Mesenchymal stem cell (in vitro differentiated cells and primary cell): ENCODE data around the gene CCDC40.

Experiments used
- DNase-seq: peaks from one replicate; pipeline ENCODE4 v3.0.0-alpha.2; 2013
- H2AFZ ChIP-seq: one replicate; pipeline ENCODE4 v1.6.1; 2013; ENCODE audit warnings: low read depth, mild to moderate bottlenecking, control low read depth, inconsistent platforms, low read length, moderate library complexity
- H2AK5ac ChIP-seq: 2 replicates; pipeline ENCODE4 v1.6.1; 2013; ENCODE audit warnings: low read length, moderate library complexity, mild to moderate bottlenecking, inconsistent platforms; ENCODE audit not compliant: severe bottlenecking
- H2BK120ac ChIP-seq: one replicate; pipeline ENCODE4 v1.6.1; 2013; ENCODE audit warnings: low read depth, mild to moderate bottlenecking, inconsistent platforms, low read length, moderate library complexity
- H2BK12ac ChIP-seq, 2 experiments: one replicate each; pipeline ENCODE4 v1.6.1; 2013; ENCODE audit warnings: inconsistent platforms in 2 of 2, low read length in 2 of 2, mild to moderate bottlenecking in 2 of 2, moderate library complexity in 2 of 2, control low read depth in 1 of 2
- H2BK15ac ChIP-seq: one replicate; pipeline ENCODE4 v1.6.1; 2013; ENCODE audit warnings: mild to moderate bottlenecking, low read depth, inconsistent platforms; ENCODE audit not compliant: poor library complexity, severe bottlenecking
- H2BK5ac ChIP-seq: 2 replicates; pipeline ENCODE4 v1.6.1; 2013; ENCODE audit warnings: low read depth, mild to moderate bottlenecking, low read length, control low read depth, inconsistent platforms; ENCODE audit not compliant: poor library complexity, severe bottlenecking
- H3K14ac ChIP-seq, 2 experiments: one replicate each; pipeline ENCODE4 v1.6.1; 2013; ENCODE audit warnings: inconsistent platforms in 2 of 2, low read length in 2 of 2, control low read depth in 1 of 2, mild to moderate bottlenecking in 1 of 2, moderate library complexity in 1 of 2
- H3K18ac ChIP-seq, 2 experiments: one replicate each; pipeline ENCODE4 v1.6.1; 2013; ENCODE audit warnings: inconsistent platforms in 2 of 2, low read length in 2 of 2, control low read depth in 1 of 2, low read depth in 1 of 2, mild to moderate bottlenecking in 1 of 2
- H3K23ac ChIP-seq, 2 experiments: one replicate each; pipeline ENCODE4 v1.6.1; 2013; ENCODE audit warnings: inconsistent platforms in 2 of 2, low read length in 2 of 2, mild to moderate bottlenecking in 2 of 2, moderate library complexity in 2 of 2, control low read depth in 1 of 2
- H3K27ac ChIP-seq: 2 replicates; pipeline ENCODE4 v1.5.1; 2013; ENCODE audit warnings: mild to moderate bottlenecking, moderate library complexity, low read length, control low read depth, inconsistent platforms; ENCODE audit not compliant: poor library complexity, severe bottlenecking
- H3K27me3 ChIP-seq, 2 experiments: 2 replicates each; pipeline versions ENCODE4 v1.6.1 to v1.7.0; 2013; ENCODE audit warnings: low read length in 2 of 2, mild to moderate bottlenecking in 2 of 2, moderate library complexity in 2 of 2, control low read depth in 1 of 2, inconsistent platforms in 1 of 2; ENCODE audit not compliant: control insufficient read depth in 1 of 2, insufficient read depth in 1 of 2
- H3K36me3 ChIP-seq, 2 experiments: 2 replicates each; pipeline versions ENCODE4 v1.6.1 to v1.7.0; 2013; ENCODE audit warnings: low read length in 2 of 2, control low read depth in 1 of 2, inconsistent platforms in 1 of 2, low read depth in 1 of 2, mild to moderate bottlenecking in 1 of 2; ENCODE audit not compliant: insufficient read depth in 2 of 2, control insufficient read depth in 1 of 2
- H3K4ac ChIP-seq, 2 experiments: one replicate each; pipeline ENCODE4 v1.6.1; 2013; ENCODE audit warnings: inconsistent platforms in 2 of 2, low read length in 2 of 2, mild to moderate bottlenecking in 2 of 2, moderate library complexity in 2 of 2, control low read depth in 1 of 2, low read depth in 1 of 2
- H3K4me1 ChIP-seq: 2 replicates; pipeline ENCODE4 v1.6.1; 2013; ENCODE audit warnings: low read depth, low read length, control low read depth; ENCODE audit not compliant: control insufficient read depth, insufficient read depth
- H3K4me2 ChIP-seq: 2 replicates; pipeline ENCODE4 v1.6.1; 2013; ENCODE audit warnings: low read length, mild to moderate bottlenecking, inconsistent platforms; ENCODE audit not compliant: poor library complexity, severe bottlenecking
- H3K4me3 ChIP-seq, 2 experiments: 2 replicates each; pipeline versions ENCODE4 v1.5.1 to v1.7.0; 2013; ENCODE audit warnings: low read length in 2 of 2, mild to moderate bottlenecking in 2 of 2, control low read depth in 1 of 2, low read depth in 1 of 2; ENCODE audit not compliant: insufficient read depth in 1 of 2
- H3K79me1 ChIP-seq: replicated peaks from 2 replicates; pipeline ENCODE4 v1.6.1; 2013; ENCODE audit warnings: mild to moderate bottlenecking, control low read depth, low read length, inconsistent platforms; ENCODE audit not compliant: poor library complexity, severe bottlenecking
- H3K9ac ChIP-seq: 2 replicates; pipeline ENCODE4 v1.7.0; 2013; ENCODE audit warnings: mild to moderate bottlenecking, low read length, moderate library complexity
- H3K9me3 ChIP-seq: 2 replicates; pipeline ENCODE4 v1.7.0; 2013; ENCODE audit warnings: mild to moderate bottlenecking, low read length; ENCODE audit not compliant: control insufficient read depth
- H4K8ac ChIP-seq: one replicate; pipeline ENCODE4 v1.6.1; 2013; ENCODE audit warnings: inconsistent platforms, mild to moderate bottlenecking, low read length, moderate library complexity
- H4K91ac ChIP-seq: one replicate; pipeline ENCODE4 v1.6.1; 2013; ENCODE audit warnings: mild to moderate bottlenecking, low read length, inconsistent platforms
- WGBS: methylation state at CpG from one replicate; pipeline ENCODE4 v1.1.7; 2013; ENCODE audit warnings: mixed read lengths; 5-methylcytosine and 5-hydroxymethylcytosine counted together

CCDC40 gene

GRCh38 chr17:80095844-80096475, 59.5 kb downstream of the CCDC40 start:
- no peaks in the 10 kb centered on the region for H3K79me1 ChIP-seq
- H3K36me3 ChIP-seq: no peaks in the 10 kb centered on the region
- no peak overlapping the region for H3K18ac ChIP-seq
- no peak for DNase-seq
- peaks cover 4% of the 10 kb centered on the region for H3K4me1 ChIP-seq
- no peak overlapping the region for H2AK5ac ChIP-seq
- no peak overlapping the region for H3K27ac ChIP-seq
- H2BK12ac ChIP-seq: no peak overlapping the region
- H3K4me3 ChIP-seq: no peak overlapping the region
- no peak overlapping the region for H4K8ac ChIP-seq
- no peak overlapping the region for H3K14ac ChIP-seq
- peaks cover 0 to 4% of the 10 kb centered on the region in 2 experiments for H3K27me3 ChIP-seq
- no peak overlapping the region for H2BK120ac ChIP-seq
- no peak overlapping the region for H2BK15ac ChIP-seq
- no peak overlapping the region for H3K9ac ChIP-seq
- H3K4me2 ChIP-seq: no peak overlapping the region
- no peaks in the 10 kb centered on the region for H3K9me3 ChIP-seq
- 92% methylated on average over 16 of the region's 16 CpGs for WGBS
- H3K23ac ChIP-seq: no peak overlapping the region
- no peak overlapping the region for H3K4ac ChIP-seq
- H2BK5ac ChIP-seq: no peak overlapping the region
- H2AFZ ChIP-seq: no peak overlapping the region
- no peak overlapping the region for H4K91ac ChIP-seq

- Histone ChIP-seq H4K91ac (peak overlapping the region; percentile 61), H3K79me1 (peaks cover 1% of the 10 kb centered on the region), H2AK5ac (no peak overlapping the region), H3K36me3 (no peaks in the 10 kb centered on the region), H3K27me3 (peaks cover 0 to 4% of the 10 kb centered on the region in 2 experiments), H3K4me1 (peaks cover 4% of the 10 kb centered on the region), H3K9me3 (no peaks in the 10 kb centered on the region), H4K8ac (peak overlapping the region; percentile 29), H2AFZ (no peak overlapping the region), H3K4ac (no peak overlapping the region), H3K4me3 (no peak overlapping the region), H3K27ac (no peak overlapping the region), H3K14ac (no peak overlapping the region), H2BK12ac (no peak overlapping the region), H2BK120ac (no peak overlapping the region), H3K18ac (no peak overlapping the region), H2BK5ac (no peak overlapping the region), H2BK15ac (no peak overlapping the region), H3K4me2 (no peak overlapping the region), H3K23ac (no peak overlapping the region), H3K9ac (no peak overlapping the region)
- 90% methylated on average over 12 of the region's 12 CpGs for WGBS
- DNase-seq: no peak
Measured at GRCh38 chr17:80096561-80097021, 60.1 kb downstream of the CCDC40 start.

- Histone ChIP-seq H3K27ac (no peak overlapping the region), H3K4ac (no peak overlapping the region), H3K18ac (no peak overlapping the region), H3K4me2 (no peak overlapping the region), H3K4me1 (peaks cover 10% of the 10 kb centered on the region), H2BK12ac (no peak overlapping the region), H3K79me1 (peaks cover 4% of the 10 kb centered on the region), H2BK120ac (no peak overlapping the region), H3K27me3 (peaks cover 0 to 4% of the 10 kb centered on the region in 2 experiments), H4K91ac (peak overlapping the region; percentile 61), H3K36me3 (no peaks in the 10 kb centered on the region), H2AK5ac (no peak overlapping the region), H3K4me3 (no peak overlapping the region), H2BK5ac (no peak overlapping the region), H2AFZ (no peak overlapping the region), H4K8ac (peak overlapping the region; percentile 30), H3K14ac (no peak overlapping the region), H3K23ac (no peak overlapping the region), H3K9ac (no peak overlapping the region), H3K9me3 (no peaks in the 10 kb centered on the region), H2BK15ac (no peak overlapping the region)
- no peak for DNase-seq
- WGBS: 82% methylated on average over 17 of the region's 17 CpGs
Measured at GRCh38 chr17:80097127-80097621, 60.7 kb downstream of the CCDC40 start.

GRCh38 chr17:80097844-80098691, 61.6 kb downstream of the CCDC40 start:
- no peak overlapping the region for H2BK15ac ChIP-seq
- H3K23ac ChIP-seq: no peak overlapping the region
- H2BK12ac ChIP-seq: no peak overlapping the region
- no peak overlapping the region for H2BK5ac ChIP-seq
- H2AK5ac ChIP-seq: no peak overlapping the region
- peaks cover 16% of the 10 kb centered on the region for H3K4me1 ChIP-seq
- peaks cover 0 to 4% of the 10 kb centered on the region in 2 experiments for H3K27me3 ChIP-seq
- no peak overlapping the region for H3K18ac ChIP-seq
- no peak overlapping the region for H3K27ac ChIP-seq
- DNase-seq: no peak
- H3K9ac ChIP-seq: no peak overlapping the region
- no peaks in the 10 kb centered on the region for H3K36me3 ChIP-seq
- no peak overlapping the region for H3K4ac ChIP-seq
- no peak overlapping the region for H4K91ac ChIP-seq
- H4K8ac ChIP-seq: no peak overlapping the region
- H3K79me1 ChIP-seq: peaks cover 4% of the 10 kb centered on the region
- no peak overlapping the region for H3K4me2 ChIP-seq
- H2BK120ac ChIP-seq: no peak overlapping the region
- WGBS: 95% methylated on average over 23 of the region's 23 CpGs
- no peaks in the 10 kb centered on the region for H3K9me3 ChIP-seq
- no peak overlapping the region for H3K14ac ChIP-seq
- H3K4me3 ChIP-seq: no peak overlapping the region
- no peak overlapping the region for H2AFZ ChIP-seq
